Tibial nerve (tissue), 4 donors: ENCODE results near the gene NR2F1.

Source experiments
- EP300 ChIP-seq, 2 donors: sonication (generic); formaldehyde crosslinking; IDR thresholded peaks; one replicate each; pipeline ENCODE4 v1.6.1; 2017; ENCODE audit warnings: antibody characterized with exemption in 2 of 2, mild to moderate bottlenecking in 1 of 2
- TF ChIP-seq, protein P1 (sequence below), 5 experiments: fragments of 200-600 bp in 3 of 5; fragments of 450-650 bp in 2 of 5; sonication (generic) in 3 of 5; IDR thresholded peaks; one replicate each; pipeline ENCODE4 v1.5.1; 2016 to 2019; ENCODE audit warnings: antibody characterized with exemption in 5 of 5, mild to moderate bottlenecking in 3 of 5, moderate library complexity in 2 of 5

DNA sequence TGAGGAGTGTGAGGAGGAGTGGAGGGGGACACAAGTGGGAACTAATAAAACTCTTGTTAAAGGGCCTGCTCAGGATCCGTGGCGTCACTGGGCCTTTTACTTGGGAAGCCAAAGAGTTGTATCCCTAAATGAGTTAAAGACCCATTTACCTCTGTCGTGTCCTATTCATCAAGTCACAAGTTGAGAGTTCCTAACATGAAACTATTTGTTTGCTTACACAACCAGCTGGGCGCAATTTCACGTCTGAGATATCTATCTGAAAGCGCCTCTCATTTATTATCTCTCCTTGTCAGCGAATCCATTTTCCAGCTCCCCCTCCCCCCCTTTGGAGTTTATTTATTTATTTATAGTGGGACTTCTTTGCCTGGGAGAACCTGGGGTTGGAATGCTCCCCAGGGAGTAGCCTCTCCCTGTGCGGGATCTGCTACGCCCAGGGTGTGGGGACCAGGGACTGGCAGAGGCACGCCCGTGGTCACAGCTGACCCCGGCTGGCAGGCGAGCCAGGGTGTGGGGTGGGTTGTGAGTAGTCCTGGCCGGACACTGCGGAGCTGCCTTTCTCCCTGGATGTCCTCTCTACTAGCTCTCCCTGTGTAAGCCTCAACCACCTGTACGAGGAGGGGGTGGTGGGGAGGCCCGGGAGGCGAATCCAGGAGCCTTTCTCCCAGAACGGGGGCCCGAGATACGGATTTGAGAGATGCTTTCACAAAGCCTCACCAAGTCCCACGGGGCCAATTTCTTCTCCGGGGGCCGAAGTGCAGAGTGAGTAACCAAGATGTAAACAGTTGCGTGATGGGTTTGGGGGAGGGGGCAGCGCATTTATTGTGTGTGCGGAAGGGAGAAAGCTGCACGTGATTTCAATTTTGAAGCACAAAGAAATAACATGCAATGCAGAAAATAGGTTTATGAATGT is 15.3 kb downstream of the NR2F1 start:
- TF ChIP-seq, protein P1, sequence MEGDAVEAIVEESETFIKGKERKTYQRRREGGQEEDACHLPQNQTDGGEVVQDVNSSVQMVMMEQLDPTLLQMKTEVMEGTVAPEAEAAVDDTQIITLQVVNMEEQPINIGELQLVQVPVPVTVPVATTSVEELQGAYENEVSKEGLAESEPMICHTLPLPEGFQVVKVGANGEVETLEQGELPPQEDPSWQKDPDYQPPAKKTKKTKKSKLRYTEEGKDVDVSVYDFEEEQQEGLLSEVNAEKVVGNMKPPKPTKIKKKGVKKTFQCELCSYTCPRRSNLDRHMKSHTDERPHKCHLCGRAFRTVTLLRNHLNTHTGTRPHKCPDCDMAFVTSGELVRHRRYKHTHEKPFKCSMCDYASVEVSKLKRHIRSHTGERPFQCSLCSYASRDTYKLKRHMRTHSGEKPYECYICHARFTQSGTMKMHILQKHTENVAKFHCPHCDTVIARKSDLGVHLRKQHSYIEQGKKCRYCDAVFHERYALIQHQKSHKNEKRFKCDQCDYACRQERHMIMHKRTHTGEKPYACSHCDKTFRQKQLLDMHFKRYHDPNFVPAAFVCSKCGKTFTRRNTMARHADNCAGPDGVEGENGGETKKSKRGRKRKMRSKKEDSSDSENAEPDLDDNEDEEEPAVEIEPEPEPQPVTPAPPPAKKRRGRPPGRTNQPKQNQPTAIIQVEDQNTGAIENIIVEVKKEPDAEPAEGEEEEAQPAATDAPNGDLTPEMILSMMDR (IDR thresholded peaks at IDR 0.05): no peak
- TF ChIP-seq EP300 (IDR thresholded peaks at IDR 0.05): no peak
